A673 (cell line): Measurements from ENCODE around the gene HELZ2. TPM values are rescaled to one million over a fixed set of nuclear protein-coding genes. Genes with fewer than 3 reads are reported as not detected.

Experiments
- BruUV-seq: library from RNA; stranded (reverse); fragments of 400-500 nt; replicated peaks from 2 replicates; lab custom pipeline; 2021; lab: Mats Ljungman, UMichigan
- CTCF ChIA-PET: fragments of 300-600 bp; sonication (Branson Sonifier 250); formaldehyde crosslinking; loops from one replicate; lab custom pipeline; 2022; ENCODE audit warnings: antibody characterized with exemption; lab: Charles Lee
- POLR2A ChIA-PET: fragments of 300-600 bp; sonication (Branson Sonifier 250); formaldehyde crosslinking; loops from one replicate; lab custom pipeline; 2022; ENCODE audit warnings: antibody characterized with exemption; ENCODE audit not compliant: low non-redundant PET; lab: Charles Lee
- DNase-seq: peaks from one replicate; pipeline ENCODE4 v3.0.0-alpha.2; 2015; ENCODE audit warnings: low spot score
- H3K27ac ChIP-seq: fragments of 200-600 bp; sonication (generic); 2 replicates; pipeline ENCODE4 v1.5.1; 2016; ENCODE audit warnings: mixed run types, low read depth, mild to moderate bottlenecking, mixed read lengths, antibody characterized with exemption, low read length; ENCODE audit not compliant: poor library complexity, severe bottlenecking
- H3K27me3 ChIP-seq: fragments of 200-600 bp; sonication (generic); replicated peaks from 2 replicates; pipeline ENCODE4 v1.6.1; 2017; ENCODE audit warnings: mixed run types, low read depth, mild to moderate bottlenecking, mixed read lengths, antibody characterized with exemption, low read length; ENCODE audit not compliant: insufficient read depth, poor library complexity
- H3K36me3 ChIP-seq: fragments of 200-600 bp; sonication (generic); 2 replicates; pipeline ENCODE4 v1.6.1; 2016; ENCODE audit warnings: mixed run types, mild to moderate bottlenecking, mixed read lengths, antibody characterized with exemption, low read length; ENCODE audit not compliant: insufficient read depth, poor library complexity, severe bottlenecking
- H3K4me1 ChIP-seq: fragments of 200-600 bp; sonication (generic); 2 replicates; pipeline ENCODE4 v1.6.1; 2017; ENCODE audit warnings: mixed run types, mild to moderate bottlenecking, mixed read lengths, antibody characterized with exemption, low read length; ENCODE audit not compliant: insufficient read depth, poor library complexity, severe bottlenecking
- H3K4me3 ChIP-seq: fragments of 200-600 bp; sonication (generic); 2 replicates; pipeline ENCODE4 v1.5.1; 2016; ENCODE audit warnings: low read depth, mixed run types, mild to moderate bottlenecking, mixed read lengths, low read length; ENCODE audit not compliant: poor library complexity, severe bottlenecking
- H3K9me3 ChIP-seq: fragments of 200-600 bp; sonication (generic); 2 replicates; pipeline ENCODE4 v1.6.1; 2016; ENCODE audit warnings: mixed run types, low read depth, mild to moderate bottlenecking, mixed read lengths, antibody characterized with exemption, low read length; ENCODE audit not compliant: poor library complexity, severe bottlenecking
- CTCF ChIP-seq: fragments of 300-800, 200-600 bp; sonication (generic); conservative IDR thresholded peaks from 2 replicates; pipeline ENCODE4 v1.5.1; 2017; ENCODE audit warnings: low read depth, mild to moderate bottlenecking, antibody characterized with exemption, low read length, moderate library complexity, mixed read lengths
- EZH2 ChIP-seq: fragments of 200-600 bp; sonication (generic); IDR thresholded peaks from 2 replicates; pipeline ENCODE4 v1.6.1; 2017; ENCODE audit warnings: borderline replicate concordance, low read depth, mild to moderate bottlenecking, mixed read lengths, antibody characterized with exemption, low read length; ENCODE audit not compliant: poor library complexity, severe bottlenecking
- intact Hi-C: fragments of 100-400 bp; cut with micrococcal nuclease; formaldehyde crosslinking; loops from one replicate; pipeline ENCODE4 v1.10.0; 2022; ENCODE audit not compliant: unreplicated experiment
- total RNA-seq: library from RNA; stranded (reverse); gene quantifications from 2 replicates; pipeline ENCODE4 v1.2.3, GENCODE V29; 2021

HELZ2 gene
- total RNA-seq, 1 experiment from 2014 or later = 21.0 TPM

- ChIA-PET POLR2A (no interaction called here), CTCF (no interaction called here)
- H3K27ac ChIP-seq = no peak overlapping the region
- no TSS peak for BruUV-seq
- H3K36me3 ChIP-seq = no peaks in the 10 kb centered on the region
- intact Hi-C loops = no loop called here
- H3K4me3 ChIP-seq = no peak overlapping the region
- DNase-seq = no peak
- H3K9me3 ChIP-seq = no peaks in the 10 kb centered on the region
- TF ChIP-seq EZH2 (no peak), CTCF (no peak)
- H3K4me1 ChIP-seq = peaks cover 13% of the 10 kb centered on the region
- H3K27me3 ChIP-seq = no peaks in the 10 kb centered on the region
Measured at GRCh38 chr20:63578224-63579016, 4.4 kb upstream of the HELZ2 start.

- Histone ChIP-seq H3K27ac (no peak overlapping the region), H3K27me3 (no peaks in the 10 kb centered on the region), H3K4me1 (peaks cover 5% of the 10 kb centered on the region), H3K9me3 (no peaks in the 10 kb centered on the region), H3K36me3 (no peaks in the 10 kb centered on the region), H3K4me3 (no peak overlapping the region)
- BruUV-seq = no TSS peak
- ChIA-PET CTCF (no interaction called here), POLR2A (no interaction called here)
- TF ChIP-seq CTCF (no peak), EZH2 (no peak)
- intact Hi-C loops = no loop called here
- DNase-seq = no peak
Measured at GRCh38 chr20:63577317-63577894, 3.4 kb upstream of the HELZ2 start.

- no TSS peak for BruUV-seq
- POLR2A ChIA-PET = no interaction called here
Measured at GRCh38 chr20:63576311-63576710, 2.3 kb upstream of the HELZ2 start.

More at GRCh38 chr20:63576311-63576710, 2.3 kb upstream of the HELZ2 start:
- no peak for DNase-seq
- CTCF ChIA-PET = interaction anchor here (0.6 kb wide), 1 partner anchor 51 kb away, joined by 6 read pairs; the partner anchor contains the start of gene GMEB2
- no peak for TF ChIP-seq CTCF
- TF ChIP-seq EZH2 = no peak
- Histone ChIP-seq H3K36me3 (no peaks in the 10 kb centered on the region), H3K27me3 (no peaks in the 10 kb centered on the region), H3K4me1 (peaks cover 5% of the 10 kb centered on the region), H3K4me3 (no peak overlapping the region), H3K27ac (no peak overlapping the region), H3K9me3 (no peaks in the 10 kb centered on the region)
- intact Hi-C loops = no loop called here
